ENCODE data around the gene NAGS.

- TF ChIP-seq, protein P1, sequence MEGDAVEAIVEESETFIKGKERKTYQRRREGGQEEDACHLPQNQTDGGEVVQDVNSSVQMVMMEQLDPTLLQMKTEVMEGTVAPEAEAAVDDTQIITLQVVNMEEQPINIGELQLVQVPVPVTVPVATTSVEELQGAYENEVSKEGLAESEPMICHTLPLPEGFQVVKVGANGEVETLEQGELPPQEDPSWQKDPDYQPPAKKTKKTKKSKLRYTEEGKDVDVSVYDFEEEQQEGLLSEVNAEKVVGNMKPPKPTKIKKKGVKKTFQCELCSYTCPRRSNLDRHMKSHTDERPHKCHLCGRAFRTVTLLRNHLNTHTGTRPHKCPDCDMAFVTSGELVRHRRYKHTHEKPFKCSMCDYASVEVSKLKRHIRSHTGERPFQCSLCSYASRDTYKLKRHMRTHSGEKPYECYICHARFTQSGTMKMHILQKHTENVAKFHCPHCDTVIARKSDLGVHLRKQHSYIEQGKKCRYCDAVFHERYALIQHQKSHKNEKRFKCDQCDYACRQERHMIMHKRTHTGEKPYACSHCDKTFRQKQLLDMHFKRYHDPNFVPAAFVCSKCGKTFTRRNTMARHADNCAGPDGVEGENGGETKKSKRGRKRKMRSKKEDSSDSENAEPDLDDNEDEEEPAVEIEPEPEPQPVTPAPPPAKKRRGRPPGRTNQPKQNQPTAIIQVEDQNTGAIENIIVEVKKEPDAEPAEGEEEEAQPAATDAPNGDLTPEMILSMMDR (IDR thresholded peaks at IDR 0.05; ENCODE audit: poor library complexity): no peak
- TF ChIP-seq EZH2 (IDR thresholded peaks at IDR 0.05; ENCODE audit: borderline replicate concordance): no peak
Measured at GRCh38 chr17:44008205-44008909, 3.9 kb downstream of the NAGS start.

Data from hepatocyte (in vitro differentiated cells).